LNCaP clone FGC (cell line): ENCODE data around the gene TMEM187.

ENCODE experiments used
- DNase-seq: peaks from one replicate; pipeline ENCODE4 v3.0.0-alpha.2; 2011; ENCODE audit warnings: low read depth
- H3K4me3 ChIP-seq: 2 replicates; pipeline ENCODE4 v1.5.1; 2011; ENCODE audit warnings: mild to moderate bottlenecking, low read depth, low read length, control low read depth
- CTCF ChIP-seq: IDR thresholded peaks from 2 replicates; pipeline ENCODE4 v1.5.1; 2012; ENCODE audit warnings: mild to moderate bottlenecking; ENCODE audit not compliant: control insufficient read depth, insufficient read depth; ENCODE audit errors: extremely low read depth

TMEM187 gene

GRCh38 chrX:153948847-153949805 lies 23.4 kb upstream of the TMEM187 start:
- no peak overlapping the region for H3K4me3 ChIP-seq
- no peak for TF ChIP-seq CTCF
- no peak for DNase-seq

DNA sequence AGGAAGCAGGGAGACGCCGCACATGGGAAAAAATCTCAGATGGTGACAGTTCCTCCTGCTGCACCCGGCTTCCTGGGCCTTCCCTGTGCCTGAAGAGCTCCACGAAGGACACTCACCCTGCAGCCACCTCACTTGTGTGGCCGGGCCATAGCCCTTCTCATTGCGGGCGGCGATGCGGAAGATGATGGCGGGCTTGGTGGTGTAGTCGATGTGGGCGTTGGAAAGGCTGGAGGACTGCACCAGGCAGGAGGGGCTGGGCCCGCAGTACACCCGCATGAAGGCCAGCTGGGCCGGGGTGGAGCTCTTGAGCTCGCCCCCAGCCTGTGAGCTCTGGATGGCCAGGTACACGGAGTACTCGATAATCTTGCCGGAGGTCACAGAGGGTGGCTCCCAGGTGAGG lies 22.4 kb upstream of the TMEM187 start:
- no peak overlapping the region for H3K4me3 ChIP-seq
- no peak for TF ChIP-seq CTCF
- no peak for DNase-seq

GRCh38 chrX:153951683-153952372 lies 20.7 kb upstream of the TMEM187 start:
- H3K4me3 ChIP-seq, result no peak overlapping the region
- no peak for TF ChIP-seq CTCF
- no peak for DNase-seq

DNA sequence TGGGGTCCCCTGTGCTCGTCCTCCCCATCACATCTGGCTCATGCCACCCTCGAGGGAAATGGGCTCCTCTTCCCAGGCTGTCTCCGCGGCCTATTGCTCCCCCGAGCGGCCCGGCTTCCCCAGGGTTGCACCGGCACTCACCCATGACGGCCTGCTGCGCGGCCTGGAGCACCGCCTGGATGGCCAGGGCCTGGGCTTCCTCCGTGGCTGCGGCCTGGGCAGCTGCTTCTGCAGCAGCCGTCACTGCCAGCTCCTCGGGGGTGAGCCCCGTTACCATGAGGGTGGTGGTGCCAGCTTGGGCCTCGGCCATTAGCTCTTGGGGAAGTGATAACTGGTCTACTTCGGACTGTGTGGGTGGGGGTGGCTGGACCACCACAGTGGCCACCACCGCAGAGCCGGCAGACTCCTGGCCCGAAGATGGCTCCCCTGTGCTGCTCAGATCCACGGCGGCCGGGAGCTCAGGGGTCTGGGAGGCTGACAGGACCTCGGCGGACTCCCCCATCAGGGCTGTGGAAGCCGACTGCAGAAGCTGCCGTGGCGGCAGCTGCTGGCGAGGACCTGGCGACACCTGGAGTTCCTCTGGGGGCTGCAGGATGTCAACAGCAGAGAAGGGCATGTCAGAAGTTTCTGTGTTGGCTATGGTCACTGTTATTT lies 20.1 kb upstream of the TMEM187 start:
- no peak for DNase-seq
- no peak overlapping the region for H3K4me3 ChIP-seq
- no peak for TF ChIP-seq CTCF

GRCh38 chrX:153953342-153953830 lies 19.2 kb upstream of the TMEM187 start:
- no peak for DNase-seq
- H3K4me3 ChIP-seq, result no peak overlapping the region
- peak; percentile 74 for TF ChIP-seq CTCF

DNA sequence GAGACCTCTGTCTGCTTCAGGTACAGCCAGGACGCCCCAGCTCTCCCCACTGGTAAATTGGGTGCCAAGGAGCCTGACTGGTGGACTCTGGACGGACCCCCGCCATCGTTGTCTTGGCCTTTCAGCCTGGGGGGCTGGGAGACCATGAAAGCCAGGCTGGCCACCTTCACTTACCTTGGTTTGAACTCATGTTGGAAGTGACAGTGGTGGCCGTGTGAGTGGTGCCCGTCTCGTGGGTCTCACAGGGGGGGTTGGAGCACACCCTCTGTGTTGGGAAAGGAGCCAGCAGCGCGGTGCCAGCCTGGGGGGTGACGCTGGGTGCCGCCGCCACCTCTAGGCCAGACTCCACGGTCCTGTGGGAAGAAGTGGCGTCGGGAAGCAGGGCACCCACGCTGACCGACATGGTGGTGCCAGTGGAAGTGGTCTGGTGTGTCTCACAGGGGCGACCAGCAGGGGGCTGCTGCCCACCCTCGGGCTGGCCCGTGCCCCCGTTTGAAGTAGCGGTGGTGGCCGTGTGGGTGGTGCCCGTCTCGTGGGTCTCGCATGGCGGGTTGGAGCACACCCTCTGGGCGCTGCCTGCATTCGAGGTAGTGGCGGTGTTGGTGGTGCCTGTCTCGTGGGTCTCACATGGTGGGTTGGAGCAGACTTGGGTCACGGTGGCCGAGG lies 18.5 kb upstream of the TMEM187 start:
- no peak overlapping the region for H3K4me3 ChIP-seq
- no peak for TF ChIP-seq CTCF
- DNase-seq, result no peak
